ENCODE results near the gene NUDC.
"Not testable (repeated sequence)": the region's sequence is repeated elsewhere in the genome, so short reads cannot be mapped to it uniquely, and the experiment has no call there.

The NUDC gene

DNA sequence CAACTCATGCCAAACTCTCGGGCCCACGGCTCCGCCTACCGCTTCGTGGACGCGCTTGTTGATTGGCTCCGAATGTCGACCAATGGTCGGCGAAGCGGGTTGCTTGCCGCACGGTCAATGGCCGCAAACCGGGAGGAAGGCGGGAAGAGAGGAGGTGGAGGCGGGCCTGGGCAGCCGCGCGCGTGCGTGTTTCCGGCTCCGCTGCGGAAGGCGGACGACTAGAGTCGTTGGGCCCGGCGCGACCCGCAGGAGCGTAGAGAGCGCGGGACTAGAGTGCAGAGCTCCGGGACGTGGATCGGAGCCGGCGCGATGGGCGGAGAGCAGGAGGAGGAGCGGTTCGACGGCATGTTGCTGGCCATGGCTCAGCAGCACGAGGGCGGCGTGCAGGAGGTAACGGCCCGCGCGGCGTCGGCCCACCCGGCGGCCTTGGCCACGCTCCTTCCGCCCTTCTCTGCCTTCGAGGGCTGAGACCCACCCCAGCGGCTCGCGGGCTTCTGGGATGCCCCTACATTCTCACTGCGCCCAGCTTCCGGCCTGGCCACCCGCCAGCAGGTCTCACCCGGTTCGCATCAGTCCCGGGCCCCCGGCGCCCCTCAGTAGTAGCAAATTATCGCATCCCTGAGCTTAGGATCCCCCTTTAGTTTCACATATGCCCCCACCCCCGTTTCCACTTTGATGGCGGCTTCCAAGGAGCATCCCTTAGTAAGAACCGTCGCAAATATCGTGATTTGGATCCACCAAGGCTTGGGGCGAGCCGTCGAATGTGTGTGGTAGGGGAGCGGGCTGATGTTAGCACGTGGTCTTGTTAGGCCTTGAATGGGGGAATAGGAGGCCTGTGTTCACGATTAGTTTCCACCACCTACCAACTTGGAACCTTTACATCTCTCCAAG lies at the start of gene NUDC:
NUDC (plus strand) TSS at position 204 of the 891 bp plus-strand sequence; CDS start at position 310, 106 bp downstream.
- peak within 1 kb of the TSS; percentile 96 for H3K4me3 Mint-ChIP-seq

DNA sequence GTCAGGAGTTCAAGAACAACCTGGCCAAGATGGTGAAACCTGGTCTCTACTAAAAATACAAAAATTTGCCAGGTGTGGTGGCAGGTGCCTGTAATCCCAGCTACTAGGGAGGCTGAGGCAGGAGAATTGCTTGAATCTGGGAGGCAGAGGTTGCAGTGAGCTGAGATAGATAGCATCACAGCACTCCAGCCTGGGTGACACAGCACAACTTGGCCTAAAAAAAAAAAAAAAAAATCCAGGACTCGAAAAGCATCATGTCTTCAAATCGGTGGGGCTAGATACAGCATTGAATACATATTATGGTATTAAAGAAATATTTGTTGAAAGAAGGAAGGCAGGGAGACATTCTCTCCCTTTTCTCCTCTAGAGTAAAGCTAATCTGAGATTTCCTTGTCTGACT lies 48.4 kb upstream of the NUDC start:
- not testable (repeated sequence) for H3K27ac Mint-ChIP-seq; H3K9me3 Mint-ChIP-seq; H3K27me3 Mint-ChIP-seq; H3K4me1 Mint-ChIP-seq (ENCODE audit: low read depth); H3K36me3 Mint-ChIP-seq (ENCODE audit: low read depth); H3K4me3 Mint-ChIP-seq

More for the DNA sequence above, at the start of gene NUDC:
- Mint-ChIP-seq H3K27ac (peak within 1 kb of the TSS; percentile 99), H3K36me3 (ENCODE audit: low read depth) (peaks cover 31% of the 10 kb centered on the region), H3K27me3 (no peaks in the 10 kb centered on the region), H3K9me3 (no peaks in the 10 kb centered on the region), H3K4me1 (ENCODE audit: low read depth) (peaks cover 42% of the 10 kb centered on the region)

DNA sequence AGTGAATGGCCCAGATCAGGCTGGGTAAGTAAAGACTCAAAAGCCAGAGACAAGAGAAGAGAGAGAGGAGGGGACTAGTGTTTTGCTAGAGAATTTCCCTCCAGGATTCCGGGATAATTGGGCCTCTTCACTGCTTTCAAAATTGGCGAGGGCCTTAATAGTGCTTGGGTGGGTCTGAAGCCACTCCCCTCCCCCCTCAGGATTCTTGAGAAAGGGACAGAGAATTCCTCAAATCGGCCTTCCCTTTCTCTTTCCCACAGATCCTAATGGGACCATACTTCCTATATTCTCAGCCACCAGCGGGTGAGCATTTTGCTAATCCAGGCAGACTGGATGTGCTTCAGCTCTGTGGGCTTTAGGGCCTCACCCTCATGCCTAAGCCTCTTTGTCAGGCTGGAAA lies 46.6 kb upstream of the NUDC start:
- no peaks in the 10 kb centered on the region for H3K27me3 Mint-ChIP-seq
- H3K27ac Mint-ChIP-seq = no peak overlapping the region
- H3K4me3 Mint-ChIP-seq = no peak overlapping the region
- no peaks in the 10 kb centered on the region for H3K9me3 Mint-ChIP-seq
- H3K4me1 Mint-ChIP-seq (ENCODE audit: low read depth) = no peaks in the 10 kb centered on the region
- H3K36me3 Mint-ChIP-seq (ENCODE audit: low read depth) = peaks cover 16% of the 10 kb centered on the region

DNA sequence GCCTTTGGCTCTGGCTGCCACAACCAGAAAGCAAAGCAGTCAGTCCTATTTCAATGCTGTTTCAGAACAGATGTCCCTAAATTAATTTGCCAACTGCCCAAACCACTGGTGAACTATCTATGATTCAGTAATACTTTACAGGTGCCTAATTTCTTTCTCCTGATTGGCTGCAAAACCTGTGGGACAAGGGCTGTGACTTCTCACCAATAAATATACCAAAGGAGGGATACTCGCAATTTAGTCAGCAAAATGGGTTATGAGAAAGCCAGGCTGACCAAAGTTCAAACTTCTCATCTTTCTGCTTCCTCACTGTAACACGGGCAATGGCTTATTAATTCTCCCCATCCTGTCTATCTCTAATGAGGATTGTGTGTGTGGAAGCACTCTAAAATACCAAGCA lies 44.2 kb upstream of the NUDC start:
- no peak overlapping the region for H3K27ac Mint-ChIP-seq
- no peaks in the 10 kb centered on the region for H3K27me3 Mint-ChIP-seq
- H3K4me3 Mint-ChIP-seq = no peak overlapping the region
- no peaks in the 10 kb centered on the region for H3K4me1 Mint-ChIP-seq (ENCODE audit: low read depth)
- peaks cover 26% of the 10 kb centered on the region for H3K36me3 Mint-ChIP-seq (ENCODE audit: low read depth)
- H3K9me3 Mint-ChIP-seq = no peaks in the 10 kb centered on the region

DNA sequence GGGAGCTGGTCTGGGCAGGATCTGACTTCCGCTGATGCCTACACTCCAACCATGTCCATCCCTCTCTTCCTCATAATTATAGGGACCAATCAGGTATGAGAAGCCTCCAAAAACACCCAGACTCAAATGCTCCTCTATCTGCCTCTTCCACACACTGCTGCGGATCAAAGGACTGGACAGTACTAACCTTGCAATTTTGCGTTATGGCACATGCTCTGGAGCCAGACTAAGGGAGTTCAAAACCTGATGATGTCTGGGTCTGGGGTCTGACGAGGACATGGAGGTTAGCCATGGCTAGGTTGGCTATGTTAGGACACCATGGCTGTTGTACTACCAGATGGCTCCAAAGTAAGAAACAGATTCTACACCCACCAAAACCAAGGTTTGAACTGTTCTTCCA lies 41.8 kb upstream of the NUDC start:
- Mint-ChIP-seq H3K4me3 (no peak overlapping the region), H3K36me3 (ENCODE audit: low read depth) (peaks cover 48% of the 10 kb centered on the region), H3K27ac (no peak overlapping the region), H3K9me3 (no peaks in the 10 kb centered on the region), H3K4me1 (ENCODE audit: low read depth) (no peaks in the 10 kb centered on the region), H3K27me3 (no peaks in the 10 kb centered on the region)

DNA sequence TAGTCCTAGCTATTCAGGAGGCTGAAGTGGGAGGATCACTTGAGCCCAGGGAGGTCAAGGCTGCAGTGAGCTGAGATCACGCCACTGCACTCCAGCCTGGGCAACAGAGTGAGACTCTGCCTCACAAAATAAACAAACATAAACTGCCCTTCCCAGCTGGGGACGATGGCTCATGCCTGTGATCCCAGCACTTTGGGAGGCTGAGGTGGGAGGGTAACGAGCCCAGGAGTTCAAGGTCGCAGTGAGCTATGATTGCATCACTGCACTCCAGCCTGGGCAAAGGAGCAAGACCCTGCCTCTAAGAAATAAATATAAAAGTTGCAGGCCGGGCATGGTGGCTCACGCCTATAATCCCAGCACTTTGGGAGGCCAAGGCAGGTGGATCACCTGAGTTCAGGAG lies 39.9 kb upstream of the NUDC start:
- H3K4me3 Mint-ChIP-seq; H3K27ac Mint-ChIP-seq; H3K9me3 Mint-ChIP-seq; H3K27me3 Mint-ChIP-seq; H3K4me1 Mint-ChIP-seq (ENCODE audit: low read depth): not testable (repeated sequence)
- H3K36me3 Mint-ChIP-seq (ENCODE audit: low read depth) = peaks cover 59% of the 10 kb centered on the region

DNA sequence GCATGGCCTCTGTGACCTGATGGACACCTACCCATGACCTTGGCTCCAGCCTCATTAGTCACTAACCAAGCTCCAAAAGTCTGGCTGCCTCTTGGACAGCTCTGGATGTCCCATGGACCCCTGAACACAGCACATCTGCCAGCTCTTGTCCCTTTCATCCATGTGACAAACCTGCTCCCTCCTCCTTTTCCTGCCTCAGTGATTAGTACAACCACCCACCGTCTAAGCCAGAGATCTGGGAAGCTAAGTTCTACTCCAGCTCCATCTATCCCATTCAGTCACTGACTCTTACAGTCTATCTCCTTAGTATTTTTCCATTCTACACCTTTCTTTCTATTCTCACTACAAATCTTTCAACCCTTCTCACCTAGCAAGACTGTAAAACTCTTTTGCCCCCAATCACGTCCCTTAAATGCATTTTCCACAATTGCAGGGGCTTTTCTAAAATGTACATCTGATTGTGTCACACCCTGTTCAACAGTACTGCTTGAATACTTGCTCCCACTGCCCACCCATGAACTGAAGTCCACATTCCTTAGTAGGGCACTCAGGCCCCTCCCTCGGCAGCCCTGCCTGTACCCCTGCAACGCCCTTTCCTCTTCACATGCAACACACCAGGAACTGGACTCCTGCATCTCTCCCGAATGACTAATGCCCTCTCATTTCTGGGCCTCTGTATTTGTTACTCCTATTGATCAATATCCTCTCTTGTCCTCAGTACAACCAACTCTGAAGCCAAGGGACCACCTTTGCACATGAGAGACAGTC lies 38.7 kb upstream of the NUDC start:
- Mint-ChIP-seq H3K27ac (peak overlapping the region; percentile 9), H3K27me3 (no peaks in the 10 kb centered on the region), H3K4me1 (ENCODE audit: low read depth) (peaks cover 5% of the 10 kb centered on the region), H3K9me3 (no peaks in the 10 kb centered on the region), H3K36me3 (ENCODE audit: low read depth) (peaks cover 60% of the 10 kb centered on the region), H3K4me3 (no peak overlapping the region)

DNA sequence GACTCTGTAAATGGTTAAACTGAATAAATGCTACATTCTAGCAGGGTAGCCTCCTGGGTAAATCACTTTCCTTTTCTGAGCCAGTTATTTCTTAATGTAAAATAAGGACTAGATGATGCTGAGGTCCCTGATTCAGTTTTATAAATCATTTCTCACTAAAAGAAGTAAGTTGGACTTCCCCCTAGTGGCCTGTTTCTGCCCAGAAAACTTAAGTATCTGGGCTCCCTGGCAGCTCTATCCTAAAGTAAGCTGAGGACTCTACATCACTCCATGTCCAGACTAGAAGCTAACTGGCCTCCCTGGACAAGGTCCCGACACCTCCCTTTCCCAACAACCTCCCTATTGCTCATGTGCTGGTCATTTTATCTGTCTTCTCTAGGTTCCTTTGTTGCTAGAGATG lies 34.4 kb upstream of the NUDC start:
- peak overlapping the region; percentile 49 for H3K27ac Mint-ChIP-seq
- no peaks in the 10 kb centered on the region for H3K9me3 Mint-ChIP-seq
- H3K4me1 Mint-ChIP-seq (ENCODE audit: low read depth) = peaks cover 32% of the 10 kb centered on the region
- no peak overlapping the region for H3K4me3 Mint-ChIP-seq
- no peaks in the 10 kb centered on the region for H3K27me3 Mint-ChIP-seq
- peaks cover 61% of the 10 kb centered on the region for H3K36me3 Mint-ChIP-seq (ENCODE audit: low read depth)

DNA sequence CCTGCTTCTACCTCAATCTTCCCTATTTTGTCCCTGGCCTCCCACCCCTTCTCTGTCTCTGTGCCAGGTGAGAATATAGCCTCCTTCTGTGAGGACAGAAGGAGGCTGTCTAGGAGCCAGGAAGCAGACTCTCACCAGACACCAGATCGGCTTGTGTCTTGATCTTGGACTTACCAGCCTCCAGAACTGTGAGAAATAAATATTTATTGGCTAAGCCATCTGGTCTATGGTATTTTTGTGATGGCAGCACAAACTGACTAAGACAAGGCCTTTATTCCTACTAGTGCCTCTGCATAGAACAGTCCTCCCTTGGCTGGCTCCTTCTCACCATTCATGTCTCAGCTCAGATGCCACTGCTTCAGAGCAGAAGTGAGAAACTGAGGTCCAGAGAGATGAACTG lies 33.3 kb upstream of the NUDC start:
- Mint-ChIP-seq H3K36me3 (ENCODE audit: low read depth) (peaks cover 58% of the 10 kb centered on the region), H3K9me3 (no peaks in the 10 kb centered on the region), H3K27ac (peak overlapping the region; percentile 97), H3K27me3 (no peaks in the 10 kb centered on the region), H3K4me3 (peak overlapping the region; percentile 99), H3K4me1 (ENCODE audit: low read depth) (peaks cover 32% of the 10 kb centered on the region)

DNA sequence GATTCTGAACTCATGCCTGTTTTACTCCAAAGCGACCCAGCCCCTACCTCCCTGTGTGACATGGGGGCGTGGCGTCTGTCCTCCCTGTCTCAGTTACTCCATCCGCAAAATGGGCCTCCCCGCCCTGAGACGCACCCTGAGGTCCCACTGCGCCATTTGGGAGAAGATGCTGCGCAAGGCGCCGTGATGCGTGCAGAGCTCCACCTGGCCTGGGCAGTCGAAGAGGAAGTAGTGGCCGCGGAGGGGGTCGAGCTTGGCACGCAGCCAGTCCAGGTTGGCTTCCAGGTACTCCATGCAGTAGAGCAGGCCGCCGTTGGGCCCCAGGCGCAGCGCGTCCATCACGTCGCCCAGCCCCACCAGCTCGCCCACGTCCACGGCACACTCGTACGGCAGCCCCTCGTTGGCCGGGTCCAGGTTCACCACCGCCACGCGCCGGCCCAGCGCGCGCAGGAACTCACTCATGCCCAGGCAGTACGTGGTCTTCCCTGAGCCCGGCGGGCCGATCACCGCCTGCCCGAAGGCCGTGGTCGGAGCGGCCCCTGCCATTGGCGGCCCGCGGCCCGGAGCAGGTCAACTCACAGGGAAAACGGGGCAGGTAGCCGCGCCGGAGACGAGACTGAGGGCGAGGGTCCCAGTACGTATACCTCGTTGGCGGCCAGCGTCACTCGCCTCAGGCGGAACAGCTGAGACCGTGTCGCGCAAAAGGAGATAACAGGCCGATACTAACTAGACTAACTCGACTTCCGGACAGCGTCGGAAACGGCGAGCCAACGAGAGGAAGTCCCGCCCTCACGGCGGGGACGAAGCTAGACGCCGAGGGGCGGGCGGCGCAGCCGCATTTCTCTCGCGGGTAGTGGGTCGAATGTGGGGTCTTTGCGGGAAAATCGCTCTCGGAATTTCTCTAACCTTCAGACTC lies 31.7 kb upstream of the NUDC start, which contains the start of gene GPN2:
GPN2 (minus strand) TSS at position 733 of the 916 bp plus-strand sequence; CDS start at position 546, 187 bp downstream.
- no peaks in the 10 kb centered on the region for H3K9me3 Mint-ChIP-seq
- H3K4me1 Mint-ChIP-seq (ENCODE audit: low read depth) = peaks cover 32% of the 10 kb centered on the region
- H3K36me3 Mint-ChIP-seq (ENCODE audit: low read depth) = peaks cover 54% of the 10 kb centered on the region
- H3K27me3 Mint-ChIP-seq = no peaks in the 10 kb centered on the region
- H3K27ac Mint-ChIP-seq = peak within 1 kb of the TSS; percentile 97
- H3K4me3 Mint-ChIP-seq = peak within 1 kb of the TSS; percentile 99

DNA sequence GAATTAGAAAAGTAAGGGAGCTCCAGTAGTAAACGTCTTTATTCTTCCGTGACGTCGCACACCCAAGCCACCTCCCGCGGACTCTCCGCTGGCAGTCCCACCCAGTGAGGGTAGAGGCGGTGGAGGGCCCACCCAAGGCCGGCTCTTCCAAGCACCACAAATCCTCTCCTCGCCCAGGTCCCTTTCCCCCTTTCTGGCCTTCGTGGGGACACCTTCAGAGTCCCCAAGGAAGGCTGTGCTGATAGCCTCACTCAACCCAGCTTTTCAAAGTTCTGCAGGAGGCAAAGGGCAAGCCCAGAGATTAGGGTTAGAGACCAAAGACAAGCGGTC lies 31.1 kb upstream of the NUDC start:
- peak overlapping the region; percentile 99 for H3K4me3 Mint-ChIP-seq
- H3K27ac Mint-ChIP-seq = peak overlapping the region; percentile 97
- H3K4me1 Mint-ChIP-seq (ENCODE audit: low read depth) = peaks cover 32% of the 10 kb centered on the region
- no peaks in the 10 kb centered on the region for H3K9me3 Mint-ChIP-seq
- no peaks in the 10 kb centered on the region for H3K27me3 Mint-ChIP-seq
- peaks cover 50% of the 10 kb centered on the region for H3K36me3 Mint-ChIP-seq (ENCODE audit: low read depth)

DNA sequence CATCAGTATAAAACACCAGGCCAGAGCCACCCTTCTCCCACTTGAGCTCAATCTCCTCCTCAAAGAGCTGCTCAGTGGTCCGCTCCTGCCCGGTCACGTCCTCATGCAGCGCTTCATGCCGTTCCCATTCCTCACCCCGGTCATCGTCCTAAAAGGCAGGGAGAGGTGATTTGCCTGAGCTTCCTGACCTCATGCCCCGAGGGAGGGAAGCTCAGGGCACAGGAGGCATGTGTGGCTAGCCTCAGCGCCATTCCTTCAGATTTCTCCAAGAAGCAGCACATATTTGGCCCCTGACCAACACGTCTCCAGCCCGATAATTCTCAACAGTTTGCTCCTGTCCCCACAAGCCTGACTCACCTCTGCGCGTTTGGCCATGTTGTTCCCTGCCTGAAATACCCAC lies 27.3 kb upstream of the NUDC start:
- Mint-ChIP-seq H3K27ac (peak overlapping the region; percentile 3), H3K36me3 (ENCODE audit: low read depth) (peaks cover 42% of the 10 kb centered on the region), H3K27me3 (no peaks in the 10 kb centered on the region), H3K4me1 (ENCODE audit: low read depth) (peaks cover 27% of the 10 kb centered on the region), H3K4me3 (no peak overlapping the region), H3K9me3 (no peaks in the 10 kb centered on the region)

DNA sequence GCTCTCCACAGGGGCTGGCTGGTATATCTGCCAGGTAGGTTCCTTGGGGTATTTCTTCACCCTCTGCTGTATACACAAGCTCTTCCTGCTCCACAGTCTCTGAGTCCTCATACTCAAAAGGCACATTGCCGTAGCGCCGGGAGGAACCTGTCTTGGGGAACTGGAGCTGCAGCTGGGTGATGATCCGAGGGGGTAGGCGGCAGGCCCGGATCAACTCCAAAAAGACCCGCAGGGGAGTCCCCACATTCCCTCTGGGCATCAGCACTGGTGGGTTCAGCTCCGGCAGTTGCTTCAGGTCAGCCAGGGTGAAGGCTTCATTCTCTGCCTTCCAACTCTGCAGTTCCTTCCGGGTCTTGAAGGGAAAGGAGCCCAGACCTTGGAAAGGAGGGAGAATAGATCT lies 24.2 kb upstream of the NUDC start:
- Mint-ChIP-seq H3K27ac (no peak overlapping the region), H3K36me3 (ENCODE audit: low read depth) (peaks cover 33% of the 10 kb centered on the region), H3K4me1 (ENCODE audit: low read depth) (peaks cover 33% of the 10 kb centered on the region), H3K27me3 (no peaks in the 10 kb centered on the region), H3K9me3 (no peaks in the 10 kb centered on the region), H3K4me3 (no peak overlapping the region)

DNA sequence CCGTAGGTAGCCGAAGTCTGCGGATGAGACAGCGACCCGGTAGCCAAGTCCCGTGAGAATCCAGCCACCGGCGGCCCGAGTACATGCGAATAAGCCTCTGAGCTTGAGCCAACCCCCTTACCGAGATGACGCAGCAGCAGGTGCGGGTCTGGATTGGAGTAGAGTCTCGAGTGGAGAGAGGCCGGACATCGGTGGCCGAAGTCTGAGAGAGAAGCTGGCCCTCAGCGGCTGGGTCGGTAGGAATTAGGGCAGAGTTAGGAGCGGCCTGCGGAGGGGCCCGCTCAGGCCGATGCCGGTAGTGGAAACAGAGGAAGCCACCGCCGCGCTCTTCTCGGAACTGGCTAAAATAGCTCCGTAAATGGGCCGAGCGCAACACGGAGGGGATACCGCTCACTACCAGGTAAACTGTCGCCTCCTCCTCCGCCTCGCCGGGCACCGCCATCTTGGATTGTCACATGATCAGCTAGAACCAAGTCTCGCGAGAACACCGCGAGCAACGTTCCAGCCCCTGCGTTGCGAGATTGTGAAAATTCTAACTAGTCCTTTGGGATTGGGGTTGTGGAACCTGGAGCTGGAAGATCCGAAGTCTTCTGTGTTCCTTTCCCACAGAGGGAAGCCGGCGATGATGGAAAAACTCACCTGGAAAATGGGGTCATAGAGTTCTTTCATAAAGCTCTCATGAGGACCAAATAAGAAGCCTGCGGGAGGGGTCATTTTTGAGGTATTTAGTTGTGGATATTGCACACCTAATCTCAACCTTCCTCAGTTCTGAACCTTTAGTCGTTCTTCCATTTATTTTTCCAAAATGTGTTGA lies 21.3 kb upstream of the NUDC start, which contains the start of gene GPATCH3:
GPATCH3 (minus strand) TSS at position 467 of the 814 bp plus-strand sequence; CDS start at position 442, 25 bp downstream.
- Mint-ChIP-seq H3K36me3 (ENCODE audit: low read depth) (peaks cover 15% of the 10 kb centered on the region), H3K4me1 (ENCODE audit: low read depth) (peaks cover 35% of the 10 kb centered on the region), H3K9me3 (no peaks in the 10 kb centered on the region), H3K27ac (peak within 1 kb of the TSS; percentile 97), H3K4me3 (peak within 1 kb of the TSS; percentile 95), H3K27me3 (no peaks in the 10 kb centered on the region)

Measured in stimulated activated naive CD8-positive, alpha-beta T cell treated with anti-CD3 and anti-CD28 coated beads, Interleukin-15, Interleukin-2, amounts not matched to agents 100 ng/mL and 50 ng/mL, for 24 hours (primary cell).